H1 (cell line): ENCODE results near the gene NOC4L. TPM values are rescaled to one million over a fixed set of nuclear protein-coding genes. Genes with fewer than 3 reads are reported as not detected.

Source experiments
- E2F6 ChIP-seq: IDR thresholded peaks from 2 replicates; pipeline ENCODE4 v1.6.1; 2012; ENCODE audit warnings: inconsistent platforms
- HDAC6 ChIP-seq: IDR thresholded peaks from one replicate; pipeline ENCODE4 v1.7.1; 2012; ENCODE audit warnings: low read depth, mild to moderate bottlenecking, inconsistent platforms, low read length, moderate library complexity
- SIX5 ChIP-seq: IDR thresholded peaks from 2 replicates; pipeline ENCODE4 v1.6.1; 2011; ENCODE audit warnings: mild to moderate bottlenecking, low read depth, low read length
- SP2 ChIP-seq: IDR thresholded peaks from 2 replicates; pipeline ENCODE4 v1.6.1; 2012; ENCODE audit warnings: mild to moderate bottlenecking, low read length, inconsistent platforms
- polyA plus RNA-seq, 7 experiments: library from polyadenylated mRNA; depleted of rRNA in 3 of 7; stranded (reverse) in 5 of 7; unstranded in 2 of 7; fragments of >200 nt in 5 of 7; fragments of 200-250 nt in 2 of 7; gene quantifications; 1 replicate in 5 of 7; 2 replicates in 1 of 7; 4 replicates in 1 of 7; pipeline versions ENCODE4 v1.2.1 to v1.2.3, GENCODE V29; 2011 to 2013; ENCODE audit warnings: missing spikeins in 2 of 7, mixed read lengths in 2 of 7
- total RNA-seq: library from RNA; stranded (reverse); fragmentation: NEBNext Ultra II Directional; extraction: Animal tissue kit (Norgen Biotek cat#: 25700); gene quantifications from 2 replicates; pipeline ENCODE4 v1.2.1, GENCODE V29; 2021

Gene NOC4L
- total and polyA plus RNA-seq, 2 of the 8 experiments (the other 6 are each of a cell fraction or from before 2014, with no cell fraction given) = 26.8 to 40.3 TPM

- TF ChIP-seq SIX5 (no peak), SP2 (no peak), E2F6 (no peak), HDAC6 (no peak)
Observed at GRCh38 chr12:132199526-132200319, 55.5 kb downstream of the NOC4L start (continued).
